Tibial nerve (tissue), 4 donors: ENCODE data around the gene CLECL1. TPM values are rescaled to one million over a fixed set of nuclear protein-coding genes. Genes with fewer than 3 reads are reported as not detected.
"Not testable (repeated sequence)": the region's sequence is repeated elsewhere in the genome, so short reads cannot be mapped to it uniquely, and the experiment has no call there.

Experiments used
- DNase-seq, 2 donors: peaks; one replicate each; pipeline ENCODE4 v3.0.0-alpha.2; 2019; ENCODE audit warnings: low spot score in 2 of 2
- H3K27ac ChIP-seq, 4 donors: fragments of 200-600 bp; sonication (generic) in 3 of 4; one replicate each; pipeline ENCODE4 v1.5.1; 2017 to 2019; ENCODE audit warnings: mild to moderate bottlenecking in 1 of 4
- H3K27me3 ChIP-seq, 2 donors: fragments of 200-600 bp; sonication (generic) in 1 of 2; one replicate each; pipeline versions ENCODE4 v1.5.1 to v1.6.0; 2017 to 2019
- H3K36me3 ChIP-seq, 3 donors: fragments of 200-600 bp; sonication (generic); one replicate each; pipeline ENCODE4 v1.5.1; 2018 to 2019
- H3K4me1 ChIP-seq, 4 donors: fragments of 200-600 bp; sonication (generic) in 3 of 4; one replicate each; pipeline ENCODE4 v1.5.1; 2017 to 2019
- H3K4me3 ChIP-seq, 4 donors: fragments of 200-600 bp; sonication (generic) in 3 of 4; one replicate each; pipeline ENCODE4 v1.5.1; 2017 to 2019; ENCODE audit warnings: mild to moderate bottlenecking in 1 of 4, moderate library complexity in 1 of 4
- H3K9me3 ChIP-seq, 4 donors: fragments of 200-600 bp; sonication (generic) in 3 of 4; one replicate each; pipeline ENCODE4 v1.5.1; 2017 to 2019
- EP300 ChIP-seq, 2 donors: sonication (generic); formaldehyde crosslinking; IDR thresholded peaks; one replicate each; pipeline ENCODE4 v1.6.1; 2017; ENCODE audit warnings: antibody characterized with exemption in 2 of 2, mild to moderate bottlenecking in 1 of 2
- POLR2A ChIP-seq, 2 donors: fragments of 450-650 bp; IDR thresholded peaks; one replicate each; pipeline ENCODE4 v1.6.1; 2017; ENCODE audit warnings: antibody characterized with exemption in 2 of 2, mild to moderate bottlenecking in 2 of 2, moderate library complexity in 2 of 2
- WGBS, 2 donors: methylation state at CpG; one replicate each; pipeline ENCODE4 v1.1.5; 2018; 5-methylcytosine and 5-hydroxymethylcytosine counted together
- total RNA-seq, 4 donors: library from RNA; depleted of rRNA; stranded (reverse); fragments of >200 nt; gene quantifications; one replicate each; pipeline ENCODE4 v1.1.0, GENCODE V29; 2016
- TF ChIP-seq, protein P1 (sequence below), 5 experiments: fragments of 200-600 bp in 3 of 5; fragments of 450-650 bp in 2 of 5; sonication (generic) in 3 of 5; IDR thresholded peaks; one replicate each; pipeline ENCODE4 v1.5.1; 2016 to 2019; ENCODE audit warnings: antibody characterized with exemption in 5 of 5, mild to moderate bottlenecking in 3 of 5, moderate library complexity in 2 of 5

The CLECL1 gene
- total RNA-seq, 4 donors from 2014 or later = not detected

DNA sequence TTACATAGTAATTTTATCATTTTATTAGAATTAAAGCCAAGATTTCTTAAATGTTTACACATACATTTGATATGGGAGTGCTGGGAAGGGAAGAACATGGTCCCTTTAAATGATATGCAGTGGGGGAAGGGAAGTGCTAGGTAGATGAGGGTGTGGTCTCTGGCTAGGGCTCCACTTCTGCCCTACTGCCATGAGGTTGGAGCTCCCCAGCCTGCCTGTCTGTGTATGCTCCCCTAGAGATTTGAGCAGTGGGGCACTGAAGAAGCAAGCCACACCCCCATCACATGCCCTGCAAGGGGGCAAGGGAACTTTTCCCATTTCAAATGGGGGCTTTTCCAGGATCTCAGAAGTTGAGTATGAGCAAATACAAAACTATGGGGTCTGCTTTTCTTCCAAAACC lies 25.5 kb downstream of the CLECL1 start:
- TF ChIP-seq POLR2A (IDR thresholded peaks at IDR 0.05) (no peak), EP300 (IDR thresholded peaks at IDR 0.05) (no peak)
- TF ChIP-seq, protein P1, sequence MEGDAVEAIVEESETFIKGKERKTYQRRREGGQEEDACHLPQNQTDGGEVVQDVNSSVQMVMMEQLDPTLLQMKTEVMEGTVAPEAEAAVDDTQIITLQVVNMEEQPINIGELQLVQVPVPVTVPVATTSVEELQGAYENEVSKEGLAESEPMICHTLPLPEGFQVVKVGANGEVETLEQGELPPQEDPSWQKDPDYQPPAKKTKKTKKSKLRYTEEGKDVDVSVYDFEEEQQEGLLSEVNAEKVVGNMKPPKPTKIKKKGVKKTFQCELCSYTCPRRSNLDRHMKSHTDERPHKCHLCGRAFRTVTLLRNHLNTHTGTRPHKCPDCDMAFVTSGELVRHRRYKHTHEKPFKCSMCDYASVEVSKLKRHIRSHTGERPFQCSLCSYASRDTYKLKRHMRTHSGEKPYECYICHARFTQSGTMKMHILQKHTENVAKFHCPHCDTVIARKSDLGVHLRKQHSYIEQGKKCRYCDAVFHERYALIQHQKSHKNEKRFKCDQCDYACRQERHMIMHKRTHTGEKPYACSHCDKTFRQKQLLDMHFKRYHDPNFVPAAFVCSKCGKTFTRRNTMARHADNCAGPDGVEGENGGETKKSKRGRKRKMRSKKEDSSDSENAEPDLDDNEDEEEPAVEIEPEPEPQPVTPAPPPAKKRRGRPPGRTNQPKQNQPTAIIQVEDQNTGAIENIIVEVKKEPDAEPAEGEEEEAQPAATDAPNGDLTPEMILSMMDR (IDR thresholded peaks at IDR 0.05) = no peak
- DNase-seq = no peak
- Histone ChIP-seq H3K4me1 (peaks cover 0 to 12% (median 0%) of the 10 kb centered on the region in 4 donors), H3K36me3 (no peaks in the 10 kb centered on the region), H3K27ac (peak overlapping the region in 1 of 4 donors; percentile 40), H3K9me3 (peaks cover 0 to under 1% (median 0%) of the 10 kb centered on the region in 4 donors), H3K27me3 (no peaks in the 10 kb centered on the region), H3K4me3 (no peak overlapping the region)

DNA sequence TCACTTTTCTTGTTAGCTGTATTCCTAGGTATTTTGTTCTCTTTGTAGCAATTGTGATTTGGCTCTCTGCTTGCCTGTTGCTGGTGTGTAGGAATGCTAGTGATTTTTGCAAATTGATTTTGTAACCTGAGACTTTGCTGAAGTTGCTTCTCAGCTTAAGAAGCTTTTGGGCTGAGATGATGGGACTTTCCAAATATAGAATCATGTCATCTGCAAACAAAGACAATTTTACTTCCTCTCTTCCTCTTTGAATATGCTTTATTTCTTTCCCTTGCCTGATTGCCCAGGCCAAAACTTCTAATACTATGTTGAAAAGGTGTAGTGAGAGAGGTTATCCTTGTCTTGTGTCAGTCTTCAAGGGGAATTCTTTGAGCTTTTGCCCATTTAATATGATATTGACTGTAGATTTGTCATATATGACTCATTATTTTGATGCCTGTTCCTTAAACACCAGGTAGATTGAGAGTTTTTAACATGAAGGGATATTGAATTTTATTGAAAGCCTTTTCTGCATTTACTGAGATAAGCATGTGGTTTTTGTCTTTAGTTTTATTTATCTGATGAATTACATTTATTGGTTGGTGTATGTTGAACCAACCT lies 26.7 kb downstream of the CLECL1 start:
- H3K4me1 ChIP-seq = peaks cover 0 to 12% (median 0%) of the 10 kb centered on the region in 4 donors
- TF ChIP-seq POLR2A (IDR thresholded peaks at IDR 0.05) = no peak
- TF ChIP-seq, protein P1 (IDR thresholded peaks at IDR 0.05) = no peak
- TF ChIP-seq EP300 (IDR thresholded peaks at IDR 0.05) = no peak
- no peaks in the 10 kb centered on the region for H3K27me3 ChIP-seq

DNA sequence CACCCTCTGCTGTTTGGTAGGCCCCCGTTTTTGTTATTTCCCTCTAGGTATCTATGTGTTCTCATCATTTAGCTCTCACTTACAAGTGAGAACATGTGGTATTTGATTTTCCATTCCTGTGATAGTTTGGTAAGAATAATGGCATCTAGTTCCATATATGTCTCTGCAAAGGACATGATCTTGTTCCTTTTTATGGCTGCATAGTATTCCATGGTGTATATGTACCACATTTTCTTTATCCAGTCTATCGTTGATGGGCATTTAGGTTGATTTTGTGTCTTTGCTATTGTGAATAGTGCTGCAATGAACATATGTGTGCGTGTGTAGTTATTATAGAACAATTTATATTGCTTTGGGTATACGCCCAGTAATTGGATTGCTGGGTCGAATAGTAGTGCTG lies 28.3 kb downstream of the CLECL1 start:
- not testable (repeated sequence) for H3K4me3 ChIP-seq, H3K36me3 ChIP-seq, H3K27ac ChIP-seq, DNase-seq, H3K27me3 ChIP-seq, H3K9me3 ChIP-seq
- peaks cover 0 to 17% (median under 1%) of the 10 kb centered on the region in 4 donors for H3K4me1 ChIP-seq
- WGBS, 2 donors = 93 to 95% methylated on average over 5 of the region's 5 CpGs

More for the DNA sequence above, 26.7 kb downstream of the CLECL1 start:
- Histone ChIP-seq H3K36me3 (no peaks in the 10 kb centered on the region), H3K9me3 (peaks cover 0 to 5% (median 0%) of the 10 kb centered on the region in 4 donors), H3K27ac (no peak overlapping the region), H3K4me3 (no peak overlapping the region)
- DNase-seq = no peak

DNA sequence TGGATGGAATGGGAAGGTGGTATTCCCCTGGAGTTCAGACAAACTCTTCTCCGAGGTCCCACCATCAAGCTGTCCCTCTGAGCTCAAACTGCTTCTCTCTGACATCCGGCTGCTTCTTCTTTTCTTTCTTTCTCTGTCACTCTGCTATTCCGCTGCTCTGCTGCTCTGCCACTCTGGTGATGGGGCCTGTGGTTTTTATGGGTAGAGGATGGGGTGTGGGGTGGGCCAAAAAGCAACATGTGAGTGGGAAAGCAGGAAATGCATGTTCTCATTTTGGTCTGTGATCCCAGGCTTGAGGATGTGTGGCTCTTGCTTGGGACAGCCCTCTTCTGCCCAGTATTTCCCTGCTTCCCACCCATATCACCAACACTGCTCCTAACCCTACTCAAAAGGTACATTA lies 30.6 kb downstream of the CLECL1 start:
- H3K36me3 ChIP-seq = no peaks in the 10 kb centered on the region
- 82 to 86% methylated on average over 3 of the region's 3 CpGs for WGBS, 2 donors

DNA sequence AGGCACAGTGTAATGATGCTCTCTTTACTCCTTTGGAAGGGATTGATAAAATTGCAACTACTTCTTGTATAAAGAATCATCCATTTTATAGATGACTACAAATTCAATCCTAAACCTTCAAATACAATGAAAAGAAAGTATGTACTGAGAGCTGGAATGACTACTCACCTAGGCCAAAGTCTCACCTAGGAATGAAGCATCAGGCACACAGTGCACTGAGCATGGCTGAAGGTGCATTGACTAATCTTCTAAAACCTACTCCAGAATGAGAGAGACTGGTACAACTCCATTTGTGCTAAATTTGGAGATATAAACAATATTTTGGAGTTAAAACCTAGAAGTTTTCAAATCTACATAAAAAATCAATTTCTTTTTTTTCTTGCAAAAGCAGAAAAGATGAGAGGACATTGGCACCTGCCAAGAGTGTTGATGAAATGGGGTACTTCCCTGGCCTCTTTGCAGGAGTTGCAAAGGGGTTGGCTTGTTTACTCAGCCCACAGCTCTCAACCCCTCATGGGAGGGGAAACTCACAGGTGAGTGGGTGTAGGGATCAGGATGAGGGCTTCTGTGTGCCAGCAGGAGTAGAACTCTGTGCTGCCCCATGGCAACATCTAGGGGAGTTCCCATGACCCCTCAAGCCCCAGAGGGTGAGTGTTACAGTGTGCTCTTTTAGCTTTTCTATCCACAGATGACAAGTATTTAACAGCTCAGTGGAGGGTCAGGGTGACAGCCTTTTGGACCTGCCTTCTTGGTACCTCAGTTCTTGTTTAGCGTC lies 31.3 kb downstream of the CLECL1 start:
- WGBS, 2 donors = 89 to 91% methylated on average over 1 of the region's 1 CpG
- Histone ChIP-seq H3K4me1 (peaks cover 0 to 13% (median 5%) of the 10 kb centered on the region in 4 donors), H3K36me3 (peaks cover 0 to 6% (median 0%) of the 10 kb centered on the region in 3 donors), H3K27ac (no peak overlapping the region), H3K27me3 (no peaks in the 10 kb centered on the region), H3K9me3 (peaks cover 0 to 28% (median 2%) of the 10 kb centered on the region in 4 donors), H3K4me3 (no peak overlapping the region)
- no peak for TF ChIP-seq POLR2A (IDR thresholded peaks at IDR 0.05)
- TF ChIP-seq, protein P1 (IDR thresholded peaks at IDR 0.05) = no peak
- TF ChIP-seq EP300 (IDR thresholded peaks at IDR 0.05) = no peak
- no peak for DNase-seq

More for the DNA sequence above, 30.6 kb downstream of the CLECL1 start:
- no peak overlapping the region for H3K27ac ChIP-seq
- H3K9me3 ChIP-seq = peaks cover 0 to 21% (median 2%) of the 10 kb centered on the region in 4 donors
- H3K4me1 ChIP-seq = peaks cover 0 to 13% (median 5%) of the 10 kb centered on the region in 4 donors
- H3K27me3 ChIP-seq = no peaks in the 10 kb centered on the region
- no peak overlapping the region for H3K4me3 ChIP-seq
- TF ChIP-seq, protein P1 (IDR thresholded peaks at IDR 0.05) = no peak
- TF ChIP-seq EP300 (IDR thresholded peaks at IDR 0.05) = no peak
- no peak for TF ChIP-seq POLR2A (IDR thresholded peaks at IDR 0.05)
- no peak for DNase-seq
